Stimulated activated CD8-positive, alpha-beta memory T cell treated with anti-CD3 and anti-CD28 coated beads, Interleukin-12 subunit alpha, Interleukin-12 subunit beta, amount 100 ng/mL, for 24 hours (primary cell): ENCODE measurements around the gene SGCA.

Experiments used
- DNase-seq: peaks from one replicate; pipeline ENCODE4 v3.0.0-alpha.2; 2020; ENCODE audit errors: extremely low read depth

Gene SGCA

DNA sequence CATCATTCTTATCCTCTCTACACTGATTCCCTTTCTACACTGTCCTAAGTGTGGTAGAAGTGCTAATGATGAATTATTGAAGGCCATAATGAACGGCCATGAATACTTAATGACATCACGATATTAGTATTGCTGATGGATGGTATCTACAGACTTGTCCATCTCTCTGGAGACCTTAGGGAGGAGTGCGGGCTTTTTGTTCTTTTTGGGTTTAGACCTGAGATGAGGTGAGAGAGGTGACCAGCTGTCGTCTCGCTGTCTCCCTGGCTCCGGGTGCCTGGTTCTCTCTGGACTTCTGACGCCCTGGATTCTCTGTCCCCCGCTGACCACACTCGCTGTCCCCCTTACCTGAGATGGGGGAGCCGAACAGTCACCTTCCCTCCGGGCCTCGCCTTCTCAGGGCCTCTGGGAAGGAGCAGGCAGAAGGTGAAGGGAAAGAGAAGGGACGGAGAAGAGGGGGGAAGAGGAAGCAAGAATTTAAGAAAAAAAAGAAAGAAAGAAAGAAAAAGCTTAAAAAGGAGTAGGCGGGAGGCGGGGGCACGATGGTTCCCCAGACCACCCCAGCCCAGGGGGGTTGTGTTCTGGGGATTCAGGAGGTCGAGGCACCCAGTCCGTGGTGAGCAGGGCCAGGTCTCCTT is 17.1 kb downstream of the SGCA start:
- DNase-seq = no peak

GRCh38 chr17:50183421-50183994 is 17.7 kb downstream of the SGCA start:
- no peak for DNase-seq

GRCh38 chr17:50184064-50184463 is 18.3 kb downstream of the SGCA start:
- no peak for DNase-seq

- DNase-seq = no peak
Measured at GRCh38 chr17:50184611-50185398, 19.0 kb downstream of the SGCA start.

DNA sequence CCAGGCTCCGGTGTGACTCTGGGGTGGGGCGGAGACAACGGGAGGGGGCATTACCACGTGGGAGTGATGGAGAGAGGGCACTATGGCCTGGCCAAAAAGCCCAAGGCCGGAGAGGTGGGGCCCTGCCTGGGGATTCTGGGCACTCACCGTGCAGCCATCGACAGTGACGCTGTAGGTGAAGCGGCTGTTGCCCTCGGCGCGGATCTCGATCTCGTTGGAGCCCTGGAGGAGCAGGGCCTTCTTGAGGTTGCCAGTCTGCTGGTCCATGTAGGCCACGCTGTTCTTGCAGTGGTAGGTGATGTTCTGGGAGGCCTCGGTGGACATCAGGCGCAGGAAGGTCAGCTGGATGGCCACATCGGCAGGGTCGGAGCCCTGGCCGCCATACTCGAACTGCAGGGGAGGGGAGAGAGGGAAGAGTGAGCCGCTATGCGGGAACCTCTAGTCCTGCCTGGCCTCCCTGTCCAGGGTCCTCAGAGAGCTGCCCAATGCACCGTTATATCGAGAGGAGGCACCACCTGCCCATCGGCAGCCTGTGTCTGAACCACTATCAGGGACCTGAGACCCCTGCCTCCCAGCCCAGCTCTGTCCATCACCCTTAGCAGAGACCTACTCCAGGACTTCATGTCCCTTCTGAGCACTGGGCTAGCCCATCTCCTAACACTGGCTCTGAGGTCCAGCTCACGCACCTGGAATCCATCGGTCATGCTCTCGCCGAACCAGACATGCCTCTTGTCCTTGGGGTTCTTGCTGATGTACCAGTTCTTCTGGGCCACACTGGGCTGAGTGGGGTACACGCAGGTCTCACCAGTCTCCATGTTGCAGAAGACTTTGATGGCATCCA is 20.0 kb downstream of the SGCA start:
- DNase-seq = no peak

- DNase-seq = no peak
Measured at GRCh38 chr17:50186661-50187393, 21.0 kb downstream of the SGCA start.

- no peak for DNase-seq
Measured at GRCh38 chr17:50187394-50187725, 21.6 kb downstream of the SGCA start.

DNA sequence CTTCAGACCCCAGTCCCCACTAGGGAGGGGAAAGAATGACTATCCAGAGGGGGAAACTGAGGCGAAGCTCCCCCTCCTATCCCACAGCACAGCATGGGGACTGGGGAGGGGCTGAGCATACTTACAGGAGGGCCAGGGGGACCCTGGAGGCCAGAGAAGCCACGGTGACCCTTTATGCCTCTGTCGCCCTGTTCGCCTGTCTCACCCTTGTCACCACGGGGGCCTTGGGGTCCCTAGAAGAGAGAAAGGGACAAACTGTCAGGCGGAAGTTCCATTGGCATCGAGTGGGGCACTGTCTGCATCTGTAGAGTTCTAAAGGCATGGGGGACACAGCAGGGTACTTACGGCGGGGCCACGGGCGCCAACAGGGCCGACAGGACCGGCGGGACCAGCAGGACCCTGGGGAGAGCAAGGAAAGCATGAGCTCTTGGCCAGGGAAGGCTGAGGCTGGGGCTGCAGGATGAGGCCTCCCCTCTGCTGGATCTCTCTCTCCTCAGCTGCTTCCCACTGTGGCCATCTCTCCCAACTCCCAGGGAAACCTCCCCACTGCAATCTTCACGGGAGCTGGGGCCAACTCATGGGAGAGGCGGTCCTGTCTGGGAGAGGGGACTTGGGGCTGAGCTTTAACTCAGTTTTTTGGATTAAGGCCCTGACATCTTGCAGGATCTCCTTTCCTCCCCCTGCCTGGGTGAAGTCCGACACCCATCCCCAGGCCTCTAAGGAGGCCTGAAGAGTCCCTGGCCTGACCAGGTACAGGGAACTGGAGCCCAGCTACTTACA is 22.1 kb downstream of the SGCA start:
- no peak for DNase-seq

GRCh38 chr17:50188531-50188920 is 22.7 kb downstream of the SGCA start:
- no peak for DNase-seq

DNA sequence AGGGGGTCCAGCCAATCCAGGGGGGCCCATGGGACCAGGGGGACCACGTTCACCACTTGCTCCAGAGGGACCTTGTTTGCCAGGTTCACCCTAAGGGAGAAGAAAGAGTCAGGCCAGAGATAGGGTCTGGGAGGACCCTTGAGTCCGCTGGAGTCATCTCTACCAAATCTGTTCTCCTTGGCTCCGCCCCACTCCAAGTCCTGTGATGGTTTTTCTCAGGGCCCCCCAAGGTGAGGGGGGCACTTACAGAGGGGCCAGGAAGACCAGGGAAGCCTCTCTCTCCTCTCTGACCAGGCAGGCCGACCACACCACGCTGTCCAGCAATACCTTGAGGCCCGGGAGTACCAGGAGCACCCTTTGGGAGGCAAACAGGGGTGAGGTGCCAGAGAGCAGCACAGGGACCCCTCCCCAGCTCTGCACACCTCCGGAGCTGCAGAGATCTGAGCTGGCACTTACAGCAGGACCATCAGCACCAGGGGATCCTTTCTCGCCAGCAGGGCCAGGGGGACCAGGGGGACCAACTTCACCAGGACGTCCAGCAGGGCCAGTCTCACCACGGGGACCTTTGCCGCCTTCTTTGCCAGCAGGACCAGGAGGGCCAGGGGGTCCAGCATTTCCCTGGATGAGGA is 23.2 kb downstream of the SGCA start:
- DNase-seq = no peak

DNA sequence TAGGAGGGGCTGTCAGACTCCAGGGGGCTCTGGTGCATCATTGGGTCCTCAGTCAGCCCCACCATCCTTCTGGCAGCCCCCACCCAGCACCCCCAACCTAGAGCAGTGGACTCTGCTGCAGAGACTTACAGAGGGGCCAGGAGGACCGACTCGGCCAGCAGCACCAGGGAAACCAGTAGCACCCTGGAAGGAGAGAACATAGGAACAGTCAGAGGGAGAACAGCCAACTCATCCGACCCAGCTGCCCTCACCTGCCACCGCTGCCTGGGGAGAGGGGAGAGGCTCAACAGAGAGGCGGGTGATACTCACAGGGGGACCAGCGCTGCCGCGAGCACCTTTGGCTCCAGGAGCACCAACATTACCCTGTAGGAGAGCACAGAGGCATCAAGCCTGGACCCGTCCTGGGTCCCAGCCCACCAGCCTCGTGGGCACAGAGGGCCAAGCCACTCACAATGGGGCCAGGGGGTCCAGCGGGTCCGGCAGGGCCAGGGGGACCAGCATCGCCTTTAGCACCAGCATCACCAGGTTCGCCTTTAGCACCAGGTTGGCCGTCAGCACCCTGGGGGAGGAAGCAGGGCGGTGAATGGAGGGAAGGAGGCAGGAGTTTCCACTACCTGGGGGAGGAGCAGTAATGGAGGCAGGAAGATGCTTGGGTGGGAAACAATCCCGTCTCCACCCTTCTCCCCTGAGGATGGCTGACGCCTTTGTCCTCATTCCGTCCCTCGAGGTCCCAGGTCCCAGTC is 23.9 kb downstream of the SGCA start:
- no peak for DNase-seq

GRCh38 chr17:50190293-50190602 is 24.4 kb downstream of the SGCA start:
- no peak for DNase-seq

- no peak for DNase-seq
Measured at GRCh38 chr17:50190603-50191358, 25.0 kb downstream of the SGCA start.

GRCh38 chr17:50191359-50192143 is 25.7 kb downstream of the SGCA start:
- DNase-seq = no peak

GRCh38 chr17:50192144-50192617 is 26.4 kb downstream of the SGCA start:
- no peak for DNase-seq

GRCh38 chr17:50192618-50193291 is 26.9 kb downstream of the SGCA start:
- no peak for DNase-seq

DNA sequence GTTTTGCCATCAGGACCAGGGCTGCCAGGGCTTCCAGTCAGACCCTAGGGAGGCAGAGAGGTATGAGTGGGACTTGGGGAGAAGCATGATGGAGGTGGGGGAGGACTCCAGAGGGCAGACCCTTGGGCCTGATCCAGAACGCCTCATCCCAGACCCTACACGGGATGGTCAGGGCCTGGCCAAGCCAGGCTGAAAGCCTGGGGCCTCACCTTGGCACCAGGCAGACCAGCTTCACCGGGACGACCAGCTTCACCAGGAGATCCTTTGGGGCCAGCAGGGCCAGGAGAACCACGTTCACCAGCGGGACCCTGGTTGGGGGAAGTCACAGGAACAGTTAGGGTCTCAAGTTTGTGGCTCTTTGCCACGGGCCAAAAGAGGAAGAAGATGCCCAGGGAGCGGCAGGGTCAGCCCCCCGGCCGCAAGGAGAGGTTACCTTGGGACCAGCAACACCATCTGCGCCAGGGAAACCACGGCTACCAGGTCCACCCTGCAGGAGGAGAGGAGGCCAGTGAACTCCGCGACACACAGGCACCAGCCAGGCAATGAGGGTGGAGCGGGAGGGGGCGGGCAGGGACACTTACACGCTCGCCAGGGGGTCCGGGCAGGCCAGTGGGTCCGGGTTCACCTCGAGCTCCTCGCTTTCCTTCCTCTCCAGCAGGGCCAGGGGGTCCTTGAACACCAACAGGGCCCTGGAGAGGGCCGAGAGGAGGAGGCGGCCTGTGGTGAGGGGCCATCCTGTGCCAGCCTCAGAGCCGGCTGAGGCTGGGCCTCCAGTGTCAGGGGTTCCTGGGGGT is 28.5 kb downstream of the SGCA start:
- no peak for DNase-seq
